Neural crest cell (in vitro differentiated cells): Measurements from ENCODE around the gene PIANP. TPM values are rescaled to one million over a fixed set of nuclear protein-coding genes. Genes with fewer than 3 reads are reported as not detected.
"Not testable (repeated sequence)": the region's sequence is repeated elsewhere in the genome, so short reads cannot be mapped to it uniquely, and the experiment has no call there.

Source experiments
- DNase-seq: peaks from one replicate; pipeline ENCODE4 v3.0.0; 2021; ENCODE audit warnings: low read depth, mixed read lengths, low spot score
- H3K27ac Mint-ChIP-seq: one replicate; pipeline ENCODE4 v1.8.0; 2021; ENCODE audit warnings: mild to moderate bottlenecking, mixed read lengths; ENCODE audit not compliant: unreplicated experiment
- H3K27me3 Mint-ChIP-seq: 2 replicates; pipeline ENCODE4 v1.8.0; 2021; ENCODE audit warnings: low read depth, mild to moderate bottlenecking, mixed read lengths
- H3K36me3 Mint-ChIP-seq: 2 replicates; pipeline ENCODE4 v1.8.0; 2021; ENCODE audit warnings: low read depth, mild to moderate bottlenecking, mixed read lengths
- H3K4me1 Mint-ChIP-seq: 2 replicates; pipeline ENCODE4 v1.8.0; 2021; ENCODE audit warnings: mixed read lengths
- H3K4me3 Mint-ChIP-seq: one replicate; pipeline ENCODE4 v1.8.0; 2021; ENCODE audit warnings: mild to moderate bottlenecking, mixed read lengths
- H3K9me3 Mint-ChIP-seq: 2 replicates; pipeline ENCODE4 v1.8.0; 2021; ENCODE audit warnings: mixed read lengths
- CTCF ChIP-seq: fragments of 200-600 bp; sonication (generic); conservative IDR thresholded peaks from 2 replicates; pipeline ENCODE4 v1.5.0; 2021; ENCODE audit warnings: antibody characterized with exemption, mild to moderate bottlenecking
- total RNA-seq: library from RNA; stranded (reverse); gene quantifications from 2 replicates; pipeline ENCODE4 v1.2.1, GENCODE V29; 2021

The PIANP gene
- total RNA-seq, 1 donor from 2014 or later = 8.6 TPM

DNA sequence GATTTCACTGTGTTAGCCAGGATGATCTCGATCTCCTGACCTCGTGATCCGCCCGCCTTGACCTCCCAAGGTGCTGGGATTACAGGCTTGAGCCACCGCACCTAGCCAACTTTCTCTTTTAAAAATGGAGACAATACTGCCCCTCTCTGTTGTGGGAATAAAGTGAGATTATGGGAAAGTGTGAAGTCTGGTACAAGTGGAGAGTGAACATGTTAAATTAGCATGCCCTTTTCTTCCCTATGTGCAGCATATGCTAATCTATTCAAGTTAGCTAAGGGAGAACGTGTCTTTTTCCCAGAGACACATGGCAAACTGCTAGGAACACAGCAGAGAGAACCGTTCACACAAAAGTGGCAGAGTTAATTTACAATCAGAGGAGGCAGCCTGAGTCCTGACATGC is 24.7 kb upstream of the PIANP start:
- peak overlapping the region; percentile 31 for H3K27ac Mint-ChIP-seq
- H3K4me1 Mint-ChIP-seq = peaks cover 19% of the 10 kb centered on the region
- no peaks in the 10 kb centered on the region for H3K9me3 Mint-ChIP-seq
- H3K4me3 Mint-ChIP-seq = peak overlapping the region; percentile 17
- H3K36me3 Mint-ChIP-seq = peaks cover 5% of the 10 kb centered on the region
- DNase-seq = no peak
- peaks cover 3% of the 10 kb centered on the region for H3K27me3 Mint-ChIP-seq
- no peak for TF ChIP-seq CTCF

DNA sequence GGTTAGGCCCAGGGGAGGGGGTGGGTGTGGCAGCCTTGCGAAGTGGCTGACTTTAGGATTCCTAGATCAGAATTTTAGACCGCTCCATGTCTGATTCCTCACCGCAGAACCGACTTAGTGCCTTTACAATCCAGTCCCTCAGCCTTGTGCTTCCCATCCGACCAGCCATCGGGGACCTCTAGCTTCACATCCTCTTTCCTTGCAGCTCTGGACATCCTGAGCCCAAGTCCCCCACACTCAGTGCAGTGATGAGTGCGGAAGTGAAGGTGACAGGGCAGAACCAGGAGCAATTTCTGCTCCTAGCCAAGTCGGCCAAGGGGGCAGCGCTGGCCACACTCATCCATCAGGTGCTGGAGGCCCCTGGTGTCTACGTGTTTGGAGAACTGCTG is 23.8 kb upstream of the PIANP start:
- no peak for DNase-seq
- peak overlapping the region; percentile 98 for H3K27ac Mint-ChIP-seq
- no peak for TF ChIP-seq CTCF
- peak overlapping the region; percentile 88 for H3K4me3 Mint-ChIP-seq
- no peaks in the 10 kb centered on the region for H3K9me3 Mint-ChIP-seq
- peaks cover 6% of the 10 kb centered on the region for H3K27me3 Mint-ChIP-seq
- H3K4me1 Mint-ChIP-seq = peaks cover 19% of the 10 kb centered on the region
- peaks cover 3% of the 10 kb centered on the region for H3K36me3 Mint-ChIP-seq

GRCh38 chr12:6723607-6724408 is 23.2 kb upstream of the PIANP start, which contains the start of gene COPS7A:
TSS of gene COPS7A (plus strand) at chr12:6724046. CDS start at chr12:6724657, 611 bp downstream.
- H3K4me3 Mint-ChIP-seq = peak within 1 kb of the TSS; percentile 88
- no peak for TF ChIP-seq CTCF
- H3K9me3 Mint-ChIP-seq = no peaks in the 10 kb centered on the region

GRCh38 chr12:6722863-6723262 is 22.2 kb upstream of the PIANP start:
- Mint-ChIP-seq H3K4me1 (peaks cover 19% of the 10 kb centered on the region), H3K4me3 (no peak overlapping the region), H3K27ac (no peak overlapping the region), H3K36me3 (peaks cover 3% of the 10 kb centered on the region), H3K27me3 (peaks cover 6% of the 10 kb centered on the region), H3K9me3 (no peaks in the 10 kb centered on the region)
- no peak for TF ChIP-seq CTCF
- no peak for DNase-seq

More at GRCh38 chr12:6723607-6724408, 23.2 kb upstream of the PIANP start, which contains the start of gene COPS7A:
- H3K27ac Mint-ChIP-seq = peak within 1 kb of the TSS; percentile 98
- peaks cover 19% of the 10 kb centered on the region for H3K4me1 Mint-ChIP-seq
- peaks cover 6% of the 10 kb centered on the region for H3K27me3 Mint-ChIP-seq
- H3K36me3 Mint-ChIP-seq = peaks cover 3% of the 10 kb centered on the region
- DNase-seq = peak; percentile 89

DNA sequence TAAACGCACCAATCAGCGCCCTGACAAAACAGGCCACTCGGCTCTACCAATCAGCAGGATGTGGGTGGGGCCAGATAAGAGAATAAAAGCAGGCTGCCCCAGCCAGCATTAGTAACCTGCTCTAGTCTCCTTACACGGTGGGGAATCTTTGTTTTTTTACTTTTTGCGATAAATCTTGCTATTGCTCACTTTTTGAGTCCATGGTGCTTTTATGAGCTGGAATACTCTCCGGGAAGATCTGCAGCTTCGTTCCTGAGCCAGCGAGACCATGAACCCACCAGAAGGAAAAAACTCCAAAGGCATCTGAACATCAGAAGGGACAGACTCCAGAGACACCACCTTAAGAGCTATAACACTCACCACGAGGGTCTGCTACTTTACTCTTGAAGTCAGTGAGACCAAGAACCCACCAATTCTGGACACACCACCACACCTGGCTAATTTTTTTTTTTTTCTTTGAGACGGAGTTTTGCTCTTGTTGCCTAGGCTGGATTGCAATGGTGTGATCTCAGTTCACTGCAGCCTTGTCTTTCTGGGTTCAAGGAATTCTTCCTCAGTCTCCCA is 16.3 kb upstream of the PIANP start:
- peaks cover 6% of the 10 kb centered on the region for H3K27me3 Mint-ChIP-seq
- H3K4me3 Mint-ChIP-seq = no peak overlapping the region
- TF ChIP-seq CTCF = no peak
- H3K9me3 Mint-ChIP-seq = peaks cover 3% of the 10 kb centered on the region
- H3K36me3 Mint-ChIP-seq = no peaks in the 10 kb centered on the region
- peaks cover 3% of the 10 kb centered on the region for H3K4me1 Mint-ChIP-seq
- no peak for DNase-seq
- no peak overlapping the region for H3K27ac Mint-ChIP-seq

DNA sequence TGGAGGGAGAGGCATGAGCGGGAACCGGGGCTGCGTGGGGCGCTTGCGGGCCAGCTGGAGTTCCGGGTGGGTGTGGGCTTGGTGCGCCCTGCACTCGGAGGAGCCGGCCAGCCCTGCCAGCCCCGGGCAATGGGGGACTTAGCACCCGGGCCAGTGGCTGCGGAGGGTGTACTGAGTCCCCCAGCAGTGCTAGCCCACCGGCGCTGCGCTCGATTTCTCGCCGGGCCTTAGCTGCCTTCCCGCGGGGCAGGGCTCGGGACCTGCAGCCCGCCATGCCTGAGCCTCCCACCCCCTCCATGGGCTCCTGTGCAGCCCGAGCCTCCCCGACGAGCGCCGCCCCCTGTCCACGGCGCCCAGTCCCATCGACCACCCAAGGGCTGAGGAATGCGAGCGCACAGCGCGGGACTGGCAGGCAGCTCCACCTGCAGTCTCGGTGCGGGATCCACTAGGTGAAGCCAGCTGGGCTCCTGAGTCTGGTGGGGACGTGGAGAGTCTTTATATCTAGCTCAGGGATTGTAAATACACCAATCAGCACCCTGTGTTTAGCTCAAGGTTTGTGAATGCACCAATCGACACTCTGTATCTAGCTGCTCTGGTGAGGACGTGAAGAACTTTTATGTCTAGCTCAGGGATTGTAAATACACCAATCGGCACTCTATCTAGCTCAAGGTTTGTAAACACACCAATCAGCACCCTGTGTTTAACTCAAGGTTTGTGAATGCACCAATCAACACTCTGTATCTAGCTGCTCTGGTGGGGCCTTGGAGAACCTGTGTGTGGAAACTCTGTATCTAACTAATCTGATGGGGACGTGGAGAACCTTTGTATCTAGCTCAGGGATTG is 15.6 kb upstream of the PIANP start:
- DNase-seq, H3K4me1 Mint-ChIP-seq, H3K27me3 Mint-ChIP-seq, H3K4me3 Mint-ChIP-seq, H3K36me3 Mint-ChIP-seq, H3K9me3 Mint-ChIP-seq, H3K27ac Mint-ChIP-seq: not testable (repeated sequence)
